GM12872 (cell line): Measurements from ENCODE around the gene UBD.

Source experiments
- TF ChIP-seq, protein P1 (sequence below): IDR thresholded peaks from 3 replicates; pipeline ENCODE4 v1.5.1; 2011; ENCODE audit warnings: low read depth, mild to moderate bottlenecking, low read length, moderate library complexity; ENCODE audit not compliant: insufficient read depth

Gene UBD

DNA sequence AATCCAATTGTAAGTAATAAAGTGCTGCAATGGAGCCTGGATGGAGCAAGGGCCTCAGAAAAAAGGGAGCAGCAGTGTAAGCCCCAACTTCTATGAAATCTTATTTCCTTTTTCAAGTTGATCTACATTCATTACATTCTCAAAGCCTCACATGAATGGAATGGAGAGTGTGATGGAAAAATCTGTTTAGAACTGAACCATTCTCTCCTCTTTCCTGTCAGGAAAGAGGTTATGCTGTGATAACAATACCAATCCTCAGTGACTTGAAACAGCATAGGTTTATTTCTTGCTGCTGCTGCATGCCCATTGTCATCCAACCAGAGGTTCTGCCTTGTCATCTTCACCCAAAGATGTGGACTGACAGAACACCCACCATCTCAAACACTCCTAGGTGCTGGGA lies 16.5 kb upstream of the UBD start:
- TF ChIP-seq, protein P1, sequence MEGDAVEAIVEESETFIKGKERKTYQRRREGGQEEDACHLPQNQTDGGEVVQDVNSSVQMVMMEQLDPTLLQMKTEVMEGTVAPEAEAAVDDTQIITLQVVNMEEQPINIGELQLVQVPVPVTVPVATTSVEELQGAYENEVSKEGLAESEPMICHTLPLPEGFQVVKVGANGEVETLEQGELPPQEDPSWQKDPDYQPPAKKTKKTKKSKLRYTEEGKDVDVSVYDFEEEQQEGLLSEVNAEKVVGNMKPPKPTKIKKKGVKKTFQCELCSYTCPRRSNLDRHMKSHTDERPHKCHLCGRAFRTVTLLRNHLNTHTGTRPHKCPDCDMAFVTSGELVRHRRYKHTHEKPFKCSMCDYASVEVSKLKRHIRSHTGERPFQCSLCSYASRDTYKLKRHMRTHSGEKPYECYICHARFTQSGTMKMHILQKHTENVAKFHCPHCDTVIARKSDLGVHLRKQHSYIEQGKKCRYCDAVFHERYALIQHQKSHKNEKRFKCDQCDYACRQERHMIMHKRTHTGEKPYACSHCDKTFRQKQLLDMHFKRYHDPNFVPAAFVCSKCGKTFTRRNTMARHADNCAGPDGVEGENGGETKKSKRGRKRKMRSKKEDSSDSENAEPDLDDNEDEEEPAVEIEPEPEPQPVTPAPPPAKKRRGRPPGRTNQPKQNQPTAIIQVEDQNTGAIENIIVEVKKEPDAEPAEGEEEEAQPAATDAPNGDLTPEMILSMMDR: no peak

DNA sequence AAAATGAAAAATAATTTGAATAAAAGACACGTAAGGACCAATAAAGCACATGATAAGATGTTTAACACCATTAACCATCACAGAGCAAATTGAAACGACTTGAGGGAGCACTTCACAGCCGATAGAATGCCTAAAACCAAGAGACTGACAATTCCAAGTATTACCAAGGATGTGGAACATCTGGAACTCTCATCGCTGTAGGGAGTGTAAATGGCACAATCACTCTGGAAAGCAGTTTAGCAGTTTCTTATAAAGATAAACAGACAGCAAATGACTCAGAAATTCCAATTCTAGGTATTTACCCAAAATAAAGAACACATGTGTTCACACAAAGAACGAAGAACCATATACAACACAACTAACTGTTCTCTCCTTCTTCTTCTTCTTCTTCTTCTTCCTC lies 8.5 kb upstream of the UBD start:
- TF ChIP-seq, protein P1: no peak

DNA sequence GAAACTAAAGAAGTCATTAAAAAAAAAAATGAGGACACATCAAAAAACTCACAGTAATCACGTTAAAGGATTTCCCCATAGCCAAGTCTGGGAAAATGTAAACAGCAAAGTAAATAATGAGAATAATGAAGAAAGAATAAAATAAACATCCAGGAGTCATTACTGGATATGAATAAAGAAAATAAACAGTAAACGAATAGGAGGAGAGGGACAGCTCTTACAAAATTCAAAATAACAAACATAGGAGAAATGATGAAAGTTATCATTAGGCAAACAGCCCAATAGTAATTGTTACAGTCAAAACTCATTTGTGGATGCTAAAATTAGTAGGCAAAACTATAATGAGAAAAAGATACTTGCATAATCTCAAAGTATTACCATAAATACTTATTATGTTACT lies 8.0 kb upstream of the UBD start:
- TF ChIP-seq, protein P1: no peak

DNA sequence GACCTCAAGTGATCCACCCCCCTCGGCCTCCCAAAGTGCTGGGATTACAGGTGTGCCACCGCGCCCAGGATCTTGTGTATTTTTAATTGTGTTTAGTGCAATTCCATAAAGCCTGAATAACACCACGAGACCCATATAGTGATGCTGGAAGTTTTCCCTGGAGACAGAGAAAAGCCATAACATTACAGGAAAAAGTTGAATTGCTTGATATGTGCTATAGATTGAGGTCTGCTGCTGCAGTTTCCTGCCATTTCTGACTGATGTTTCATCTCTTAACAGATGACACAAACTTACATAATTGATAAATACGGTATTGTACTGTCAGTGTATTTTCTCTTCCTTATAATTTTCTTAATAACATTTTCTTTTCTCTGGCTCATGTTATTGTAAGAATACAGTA lies 7.3 kb upstream of the UBD start:
- TF ChIP-seq, protein P1: no peak

DNA sequence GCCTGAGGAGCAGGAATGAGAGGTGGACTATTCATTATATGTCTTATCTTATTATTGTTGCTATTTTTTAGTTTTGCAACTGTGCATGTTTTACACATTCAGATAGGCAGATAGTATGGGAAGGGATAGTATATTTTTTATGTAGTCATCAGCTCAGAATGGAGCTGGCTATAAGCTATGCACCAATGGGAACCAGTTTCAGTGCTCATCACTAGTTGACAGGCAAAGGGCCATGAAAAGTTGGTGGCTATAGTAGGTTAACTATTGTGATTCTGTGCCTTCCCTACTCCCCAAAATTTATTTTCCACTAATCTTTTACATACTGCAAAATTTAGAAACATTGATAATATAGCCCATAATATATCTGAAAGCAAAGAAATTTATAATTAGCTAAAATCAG lies 5.3 kb upstream of the UBD start:
- TF ChIP-seq, protein P1: no peak

DNA sequence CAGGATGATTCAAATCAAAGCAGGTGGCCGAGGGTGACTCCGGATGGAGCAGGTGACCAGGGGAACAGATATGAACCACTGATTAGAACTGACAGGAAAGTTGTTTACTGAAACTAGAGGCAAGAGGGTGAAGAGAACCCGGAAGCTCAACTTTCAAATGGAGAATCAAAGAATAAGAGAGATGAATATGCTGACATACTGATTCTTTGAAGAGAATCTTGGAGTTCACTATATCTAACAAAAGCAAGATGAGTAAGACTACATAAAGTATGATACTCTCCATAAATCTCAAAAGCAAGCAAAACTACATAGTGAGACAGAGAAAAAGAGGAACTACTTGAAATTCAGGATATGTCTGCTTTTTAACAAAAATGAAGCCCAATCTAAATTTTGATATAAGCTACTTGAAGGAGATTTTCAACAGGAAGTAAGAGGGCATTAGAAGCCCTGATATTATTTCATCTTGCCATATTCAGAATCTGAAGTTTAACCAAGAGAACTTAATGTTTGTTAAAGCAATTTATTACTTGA lies 4.0 kb upstream of the UBD start:
- TF ChIP-seq, protein P1: no peak

DNA sequence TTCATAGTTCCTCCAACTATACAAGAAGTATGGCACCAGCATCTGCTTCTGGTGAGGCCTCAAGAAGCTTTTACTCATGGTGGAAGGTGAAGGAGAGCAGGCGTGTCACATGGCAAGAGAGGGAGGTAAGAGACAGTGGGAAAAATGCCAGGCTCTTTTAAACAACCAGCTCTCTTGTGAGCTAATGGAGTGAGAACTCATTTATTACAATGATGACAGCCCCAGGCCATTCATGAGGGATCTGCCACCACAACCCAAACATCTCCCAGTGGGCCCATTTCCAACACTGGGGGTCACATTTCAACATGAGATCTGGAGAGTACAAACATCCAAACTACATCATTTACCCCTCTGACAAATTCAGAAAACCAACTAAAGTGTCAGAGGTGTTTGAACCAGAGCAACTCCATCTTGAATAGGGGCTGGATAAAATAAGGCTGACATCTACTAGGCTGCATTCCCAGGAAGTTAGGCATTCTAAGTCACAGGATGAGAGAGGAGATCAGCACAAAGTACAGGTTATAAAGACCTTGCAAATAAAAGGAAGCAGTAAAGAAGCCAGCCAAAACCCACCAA lies 2.2 kb upstream of the UBD start:
- TF ChIP-seq, protein P1: no peak
